Measurements from ENCODE around the gene CD44.

- TF ChIP-seq CTCF (IDR thresholded peaks at IDR 0.05 in 2 of 3, conservative IDR thresholded peaks at IDR 0.05 in 1 of 3; ENCODE audit: control insufficient read depth in 2 of 3, extremely low read depth in 1 of 3, insufficient read depth in 1 of 3, low read depth in 3 of 3, low read length in 3 of 3) (peak; percentile 10 to 36 (median 14); a peak in 3 of 6 replicates), ATF7 (IDR thresholded peaks at IDR 0.05; ENCODE audit: low read depth) (peak; percentile 81), TBL1XR1 (IDR thresholded peaks at IDR 0.05; ENCODE audit: low read depth, low read length) (peak; percentile 97), JUND (IDR thresholded peaks at IDR 0.05; ENCODE audit: low read depth, low read length) (no peak), POLR2A (IDR thresholded peaks at IDR 0.05; ENCODE audit: low read depth, low read length) (peak; percentile 63), YY1 (IDR thresholded peaks at IDR 0.05; ENCODE audit: low read depth, low read length) (0 out of 2 replicates have a peak, but pooled peaks have one; percentile 10), REST (IDR thresholded peaks at IDR 0.05; ENCODE audit: low read depth, low read length) (no peak), SIN3A (IDR thresholded peaks at IDR 0.05; ENCODE audit: low read depth, low read length) (no peak), E2F4 (IDR thresholded peaks at IDR 0.05; ENCODE audit: low read depth, low read length) (no peak)
Measured at GRCh38 chr11:35126000-35126878, 12.7 kb upstream of the CD44 start.

Data from GM12878 (cell line).